GM23338 (cell line): ENCODE results near the gene TTLL8. TPM values are rescaled to one million over a fixed set of nuclear protein-coding genes. Genes with fewer than 3 reads are reported as not detected.

Source experiments
- ATAC-seq: fragments of 200-7000 bp; cut with Tn5 transposase; 3 replicates; pipeline ENCODE4 v1.9.1; 2020
- DNase-seq: peaks from one replicate; pipeline ENCODE4 v3.0.0-alpha.2; 2015; ENCODE audit warnings: low spot score
- H2AFZ ChIP-seq: fragments of 200-600 bp; sonication (generic); 2 replicates; pipeline ENCODE4 v1.8.0; 2016; ENCODE audit warnings: antibody characterized with exemption, mild to moderate bottlenecking, moderate library complexity
- H3F3A ChIP-seq: fragments of 200-600 bp; sonication (generic); replicated peaks from 2 replicates; pipeline ENCODE4 v1.8.0; 2017; ENCODE audit warnings: antibody characterized with exemption, mixed run types, low read depth
- H3K27ac ChIP-seq: fragments of 200-600 bp; sonication (generic); 2 replicates; pipeline ENCODE4 v1.6.1; 2016; ENCODE audit warnings: low read depth
- H3K27me3 ChIP-seq: fragments of 200-600 bp; sonication (generic); 2 replicates; pipeline ENCODE4 v1.8.0; 2016; ENCODE audit warnings: mild to moderate bottlenecking, mixed run types, moderate library complexity; ENCODE audit not compliant: insufficient read depth
- H3K36me3 ChIP-seq: fragments of 200-600 bp; sonication (generic); 2 replicates; pipeline ENCODE4 v1.8.0; 2016; ENCODE audit warnings: mild to moderate bottlenecking; ENCODE audit not compliant: insufficient read depth
- H3K4me1 ChIP-seq: fragments of 200-600 bp; sonication (generic); 2 replicates; pipeline ENCODE4 v1.8.0; 2016; ENCODE audit warnings: mild to moderate bottlenecking, moderate library complexity; ENCODE audit not compliant: insufficient read depth
- H3K4me2 ChIP-seq: fragments of 200-600 bp; sonication (generic); 2 replicates; pipeline ENCODE4 v1.7.1; 2017; ENCODE audit warnings: mixed run types
- H3K4me3 ChIP-seq: fragments of 200-600 bp; sonication (generic); 2 replicates; pipeline ENCODE4 v1.6.1; 2016; ENCODE audit warnings: mixed run types
- H3K79me2 ChIP-seq: fragments of 200-600 bp; sonication (generic); replicated peaks from 2 replicates; pipeline ENCODE4 v1.8.0; 2017; ENCODE audit warnings: mild to moderate bottlenecking; ENCODE audit not compliant: insufficient read depth
- H3K9me2 ChIP-seq: fragments of 200-600 bp; sonication (generic); 2 replicates; pipeline ENCODE4 v1.8.0; 2017; ENCODE audit not compliant: insufficient read depth
- H4K20me1 ChIP-seq: fragments of 200-600 bp; sonication (generic); replicated peaks from 2 replicates; pipeline ENCODE4 v1.8.0; 2017; ENCODE audit warnings: mild to moderate bottlenecking; ENCODE audit not compliant: insufficient read depth
- H3K27ac Mint-ChIP-seq: 2 replicates; pipeline ENCODE4 v1.8.0; 2020; ENCODE audit warnings: inconsistent platforms, mild to moderate bottlenecking, moderate library complexity, mixed read lengths
- H3K27me3 Mint-ChIP-seq: 3 replicates; pipeline ENCODE4 v1.8.0; 2022; ENCODE audit warnings: low read depth, mild to moderate bottlenecking, moderate library complexity, mixed read lengths, inconsistent platforms; ENCODE audit not compliant: insufficient read depth, poor library complexity
- H3K36me3 Mint-ChIP-seq: 3 replicates; pipeline ENCODE4 v1.8.0; 2021; ENCODE audit warnings: low read depth, mild to moderate bottlenecking, inconsistent platforms, moderate library complexity, mixed read lengths
- H3K4me1 Mint-ChIP-seq: 3 replicates; pipeline ENCODE4 v1.8.0; 2020; ENCODE audit warnings: mild to moderate bottlenecking, inconsistent platforms, mixed read lengths
- H3K4me3 Mint-ChIP-seq: 3 replicates; pipeline ENCODE4 v1.8.0; 2021; ENCODE audit warnings: moderate library complexity, mild to moderate bottlenecking, inconsistent platforms, mixed read lengths
- H3K9me3 Mint-ChIP-seq: 3 replicates; pipeline ENCODE4 v1.8.0; 2020; ENCODE audit warnings: moderate library complexity, mild to moderate bottlenecking, inconsistent platforms, mixed read lengths
- CREB1 ChIP-seq: fragments of 250-450 bp; sonication (Bioruptor Pico); IDR thresholded peaks from 2 replicates; pipeline ENCODE4 v1.5.0; 2020; ENCODE audit warnings: low read depth, mild to moderate bottlenecking, moderate library complexity
- EZH2 ChIP-seq: fragments of 200-600 bp; sonication (generic); IDR thresholded peaks from one replicate; pipeline ENCODE4 v1.8.0; 2017; ENCODE audit warnings: antibody characterized with exemption, mild to moderate bottlenecking, low read depth; ENCODE audit not compliant: unreplicated experiment
- JUNB ChIP-seq: IDR thresholded peaks from one replicate; pipeline ENCODE4 v1.6.1; 2016; ENCODE audit warnings: antibody characterized with exemption; ENCODE audit not compliant: unreplicated experiment
- NANOG ChIP-seq: IDR thresholded peaks from 2 replicates; pipeline ENCODE4 v1.6.1; 2016; ENCODE audit warnings: antibody characterized with exemption, borderline replicate concordance
- STAT1 ChIP-seq: IDR thresholded peaks from one replicate; pipeline ENCODE4 v1.6.1; 2016; ENCODE audit warnings: antibody characterized with exemption; ENCODE audit not compliant: unreplicated experiment
- polyA plus RNA-seq: library from polyadenylated mRNA; unstranded; fragments of >200 nt; fragmentation: Nextera tagmentation; extraction: Ambion mirVana; gene quantifications from 2 replicates; pipeline ENCODE4 v1.2.1, GENCODE V29; 2016
- total RNA-seq: library from RNA; depleted of rRNA; stranded (reverse); fragments of >200 nt; shearing (Covaris generic); gene quantifications from 2 replicates; pipeline ENCODE4 v1.2.3, GENCODE V29; 2014
- TF ChIP-seq, protein P1 (sequence below): IDR thresholded peaks from one replicate; pipeline ENCODE4 v1.6.1; 2018; ENCODE audit warnings: antibody characterized with exemption; ENCODE audit not compliant: unreplicated experiment
- TF ChIP-seq, protein P2 (sequence below): IDR thresholded peaks from 2 replicates; pipeline ENCODE4 v1.6.1; 2016; ENCODE audit warnings: antibody characterized with exemption
- TF ChIP-seq, protein P3 (sequence below): fragments of 250-450 bp; sonication (Bioruptor Pico); IDR thresholded peaks from 2 replicates; pipeline ENCODE4 v1.5.0; 2020; ENCODE audit warnings: mild to moderate bottlenecking, moderate library complexity

Gene TTLL8
- total and polyA plus RNA-seq, 2 experiments from 2014 or later: not detected

DNA sequence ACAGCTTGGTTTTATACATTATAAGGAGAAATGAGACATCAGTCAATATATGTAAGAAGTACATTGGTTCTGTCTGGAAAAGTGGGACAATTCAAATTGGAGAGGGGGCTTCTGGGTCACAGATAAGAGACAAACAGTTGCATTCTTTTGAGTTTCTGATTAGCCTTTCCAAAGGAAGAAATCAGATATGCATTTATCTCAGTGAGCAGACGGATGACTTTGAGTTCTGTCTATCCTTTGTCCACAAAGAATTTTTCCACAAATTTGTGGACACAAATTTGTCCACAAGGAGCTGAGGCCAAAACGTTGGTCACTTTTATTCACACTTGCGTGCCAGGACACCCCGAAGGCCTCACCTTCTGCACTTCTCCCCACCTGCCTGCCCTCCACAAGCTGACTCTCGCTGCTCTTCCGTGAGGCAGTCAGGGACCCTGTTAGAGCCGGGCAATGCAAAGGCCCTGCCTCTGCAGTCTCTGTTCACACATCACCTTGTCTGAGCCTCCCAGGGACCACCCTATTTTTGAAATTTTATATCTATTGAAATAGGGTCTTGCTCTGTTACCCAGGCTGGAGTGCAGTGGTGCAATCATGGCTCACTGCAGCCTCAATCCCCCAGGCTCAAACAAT, 66.1 kb downstream of the TTLL8 start:
- TF ChIP-seq, protein P1, sequence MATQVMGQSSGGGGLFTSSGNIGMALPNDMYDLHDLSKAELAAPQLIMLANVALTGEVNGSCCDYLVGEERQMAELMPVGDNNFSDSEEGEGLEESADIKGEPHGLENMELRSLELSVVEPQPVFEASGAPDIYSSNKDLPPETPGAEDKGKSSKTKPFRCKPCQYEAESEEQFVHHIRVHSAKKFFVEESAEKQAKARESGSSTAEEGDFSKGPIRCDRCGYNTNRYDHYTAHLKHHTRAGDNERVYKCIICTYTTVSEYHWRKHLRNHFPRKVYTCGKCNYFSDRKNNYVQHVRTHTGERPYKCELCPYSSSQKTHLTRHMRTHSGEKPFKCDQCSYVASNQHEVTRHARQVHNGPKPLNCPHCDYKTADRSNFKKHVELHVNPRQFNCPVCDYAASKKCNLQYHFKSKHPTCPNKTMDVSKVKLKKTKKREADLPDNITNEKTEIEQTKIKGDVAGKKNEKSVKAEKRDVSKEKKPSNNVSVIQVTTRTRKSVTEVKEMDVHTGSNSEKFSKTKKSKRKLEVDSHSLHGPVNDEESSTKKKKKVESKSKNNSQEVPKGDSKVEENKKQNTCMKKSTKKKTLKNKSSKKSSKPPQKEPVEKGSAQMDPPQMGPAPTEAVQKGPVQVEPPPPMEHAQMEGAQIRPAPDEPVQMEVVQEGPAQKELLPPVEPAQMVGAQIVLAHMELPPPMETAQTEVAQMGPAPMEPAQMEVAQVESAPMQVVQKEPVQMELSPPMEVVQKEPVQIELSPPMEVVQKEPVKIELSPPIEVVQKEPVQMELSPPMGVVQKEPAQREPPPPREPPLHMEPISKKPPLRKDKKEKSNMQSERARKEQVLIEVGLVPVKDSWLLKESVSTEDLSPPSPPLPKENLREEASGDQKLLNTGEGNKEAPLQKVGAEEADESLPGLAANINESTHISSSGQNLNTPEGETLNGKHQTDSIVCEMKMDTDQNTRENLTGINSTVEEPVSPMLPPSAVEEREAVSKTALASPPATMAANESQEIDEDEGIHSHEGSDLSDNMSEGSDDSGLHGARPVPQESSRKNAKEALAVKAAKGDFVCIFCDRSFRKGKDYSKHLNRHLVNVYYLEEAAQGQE: no peak
- TF ChIP-seq STAT1 (no peak), JUNB (no peak), CREB1 (CRISPR knock-in tag) (no peak), NANOG (no peak), EZH2 (no peak)
- TF ChIP-seq, protein P2, sequence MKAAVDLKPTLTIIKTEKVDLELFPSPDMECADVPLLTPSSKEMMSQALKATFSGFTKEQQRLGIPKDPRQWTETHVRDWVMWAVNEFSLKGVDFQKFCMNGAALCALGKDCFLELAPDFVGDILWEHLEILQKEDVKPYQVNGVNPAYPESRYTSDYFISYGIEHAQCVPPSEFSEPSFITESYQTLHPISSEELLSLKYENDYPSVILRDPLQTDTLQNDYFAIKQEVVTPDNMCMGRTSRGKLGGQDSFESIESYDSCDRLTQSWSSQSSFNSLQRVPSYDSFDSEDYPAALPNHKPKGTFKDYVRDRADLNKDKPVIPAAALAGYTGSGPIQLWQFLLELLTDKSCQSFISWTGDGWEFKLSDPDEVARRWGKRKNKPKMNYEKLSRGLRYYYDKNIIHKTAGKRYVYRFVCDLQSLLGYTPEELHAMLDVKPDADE: no peak
- TF ChIP-seq, protein P3, sequence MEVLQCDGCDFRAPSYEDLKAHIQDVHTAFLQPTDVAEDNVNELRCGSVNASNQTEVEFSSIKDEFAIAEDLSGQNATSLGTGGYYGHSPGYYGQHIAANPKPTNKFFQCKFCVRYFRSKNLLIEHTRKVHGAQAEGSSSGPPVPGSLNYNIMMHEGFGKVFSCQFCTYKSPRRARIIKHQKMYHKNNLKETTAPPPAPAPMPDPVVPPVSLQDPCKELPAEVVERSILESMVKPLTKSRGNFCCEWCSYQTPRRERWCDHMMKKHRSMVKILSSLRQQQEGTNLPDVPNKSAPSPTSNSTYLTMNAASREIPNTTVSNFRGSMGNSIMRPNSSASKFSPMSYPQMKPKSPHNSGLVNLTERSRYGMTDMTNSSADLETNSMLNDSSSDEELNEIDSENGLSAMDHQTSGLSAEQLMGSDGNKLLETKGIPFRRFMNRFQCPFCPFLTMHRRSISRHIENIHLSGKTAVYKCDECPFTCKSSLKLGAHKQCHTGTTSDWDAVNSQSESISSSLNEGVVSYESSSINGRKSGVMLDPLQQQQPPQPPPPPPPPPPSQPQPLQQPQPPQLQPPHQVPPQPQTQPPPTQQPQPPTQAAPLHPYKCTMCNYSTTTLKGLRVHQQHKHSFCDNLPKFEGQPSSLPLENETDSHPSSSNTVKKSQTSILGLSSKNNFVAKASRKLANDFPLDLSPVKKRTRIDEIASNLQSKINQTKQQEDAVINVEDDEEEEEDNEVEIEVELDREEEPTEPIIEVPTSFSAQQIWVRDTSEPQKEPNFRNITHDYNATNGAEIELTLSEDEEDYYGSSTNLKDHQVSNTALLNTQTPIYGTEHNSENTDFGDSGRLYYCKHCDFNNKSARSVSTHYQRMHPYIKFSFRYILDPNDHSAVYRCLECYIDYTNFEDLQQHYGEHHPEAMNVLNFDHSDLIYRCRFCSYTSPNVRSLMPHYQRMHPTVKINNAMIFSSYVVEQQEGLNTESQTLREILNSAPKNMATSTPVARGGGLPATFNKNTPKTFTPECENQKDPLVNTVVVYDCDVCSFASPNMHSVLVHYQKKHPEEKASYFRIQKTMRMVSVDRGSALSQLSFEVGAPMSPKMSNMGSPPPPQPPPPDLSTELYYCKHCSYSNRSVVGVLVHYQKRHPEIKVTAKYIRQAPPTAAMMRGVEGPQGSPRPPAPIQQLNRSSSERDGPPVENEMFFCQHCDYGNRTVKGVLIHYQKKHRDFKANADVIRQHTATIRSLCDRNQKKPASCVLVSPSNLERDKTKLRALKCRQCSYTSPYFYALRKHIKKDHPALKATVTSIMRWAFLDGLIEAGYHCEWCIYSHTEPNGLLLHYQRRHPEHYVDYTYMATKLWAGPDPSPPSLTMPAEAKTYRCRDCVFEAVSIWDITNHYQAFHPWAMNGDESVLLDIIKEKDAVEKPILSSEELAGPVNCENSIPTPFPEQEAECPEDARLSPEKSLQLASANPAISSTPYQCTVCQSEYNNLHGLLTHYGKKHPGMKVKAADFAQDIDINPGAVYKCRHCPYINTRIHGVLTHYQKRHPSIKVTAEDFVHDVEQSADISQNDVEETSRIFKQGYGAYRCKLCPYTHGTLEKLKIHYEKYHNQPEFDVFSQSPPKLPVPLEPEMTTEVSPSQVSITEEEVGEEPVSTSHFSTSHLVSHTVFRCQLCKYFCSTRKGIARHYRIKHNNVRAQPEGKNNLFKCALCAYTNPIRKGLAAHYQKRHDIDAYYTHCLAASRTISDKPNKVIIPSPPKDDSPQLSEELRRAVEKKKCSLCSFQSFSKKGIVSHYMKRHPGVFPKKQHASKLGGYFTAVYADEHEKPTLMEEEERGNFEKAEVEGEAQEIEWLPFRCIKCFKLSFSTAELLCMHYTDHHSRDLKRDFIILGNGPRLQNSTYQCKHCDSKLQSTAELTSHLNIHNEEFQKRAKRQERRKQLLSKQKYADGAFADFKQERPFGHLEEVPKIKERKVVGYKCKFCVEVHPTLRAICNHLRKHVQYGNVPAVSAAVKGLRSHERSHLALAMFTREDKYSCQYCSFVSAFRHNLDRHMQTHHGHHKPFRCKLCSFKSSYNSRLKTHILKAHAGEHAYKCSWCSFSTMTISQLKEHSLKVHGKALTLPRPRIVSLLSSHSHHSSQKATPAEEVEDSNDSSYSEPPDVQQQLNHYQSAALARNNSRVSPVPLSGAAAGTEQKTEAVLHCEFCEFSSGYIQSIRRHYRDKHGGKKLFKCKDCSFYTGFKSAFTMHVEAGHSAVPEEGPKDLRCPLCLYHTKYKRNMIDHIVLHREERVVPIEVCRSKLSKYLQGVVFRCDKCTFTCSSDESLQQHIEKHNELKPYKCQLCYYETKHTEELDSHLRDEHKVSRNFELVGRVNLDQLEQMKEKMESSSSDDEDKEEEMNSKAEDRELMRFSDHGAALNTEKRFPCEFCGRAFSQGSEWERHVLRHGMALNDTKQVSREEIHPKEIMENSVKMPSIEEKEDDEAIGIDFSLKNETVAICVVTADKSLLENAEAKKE (CRISPR knock-in tag): no peak
- no peak overlapping the region for H3K27ac Mint-ChIP-seq

More for the DNA sequence above, 66.1 kb downstream of the TTLL8 start:
- Histone ChIP-seq H3F3A (no peaks in the 10 kb centered on the region), H4K20me1 (no peaks in the 10 kb centered on the region), H3K4me2 (no peak overlapping the region), H3K4me3 (no peak overlapping the region), H2AFZ (no peak overlapping the region), H3K27me3 (no peaks in the 10 kb centered on the region), H3K4me1 (no peaks in the 10 kb centered on the region; the same call in 1 of the 2 replicates), H3K27ac (no peak overlapping the region), H3K9me2 (no peaks in the 10 kb centered on the region), H3K36me3 (no peaks in the 10 kb centered on the region), H3K79me2 (no peaks in the 10 kb centered on the region)
- Mint-ChIP-seq H3K4me1 (peaks cover 3% of the 10 kb centered on the region; the same call in 1 of the 3 replicates), H3K36me3 (peaks cover 3% of the 10 kb centered on the region; the same call in 2 of the 3 replicates), H3K27me3 (peaks cover 5% of the 10 kb centered on the region), H3K9me3 (peaks cover 29% of the 10 kb centered on the region), H3K4me3 (no peak overlapping the region)
- no peak for DNase-seq
- ATAC-seq: no peak
